ENCODE data around the gene TRANK1.

DNA sequence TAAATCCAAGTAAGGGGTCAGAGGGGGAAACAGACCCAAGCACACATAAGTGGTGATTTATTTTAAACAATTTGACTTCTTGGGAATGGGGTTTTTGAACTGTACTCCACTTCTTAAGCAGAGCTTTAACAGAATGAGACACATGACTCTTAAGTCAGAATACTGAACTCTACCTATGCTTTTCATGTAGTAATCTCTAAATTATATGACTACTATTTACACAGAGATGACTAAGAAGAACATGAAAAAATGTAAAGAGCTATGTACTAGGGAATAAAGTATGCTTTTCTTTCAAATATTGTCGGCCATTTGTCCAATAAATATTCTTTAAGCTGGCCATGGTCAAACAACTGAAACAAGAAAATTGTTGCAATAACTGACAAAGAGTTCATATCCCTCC is 35.2 kb downstream of the TRANK1 start:
- TF ChIP-seq, protein P1, sequence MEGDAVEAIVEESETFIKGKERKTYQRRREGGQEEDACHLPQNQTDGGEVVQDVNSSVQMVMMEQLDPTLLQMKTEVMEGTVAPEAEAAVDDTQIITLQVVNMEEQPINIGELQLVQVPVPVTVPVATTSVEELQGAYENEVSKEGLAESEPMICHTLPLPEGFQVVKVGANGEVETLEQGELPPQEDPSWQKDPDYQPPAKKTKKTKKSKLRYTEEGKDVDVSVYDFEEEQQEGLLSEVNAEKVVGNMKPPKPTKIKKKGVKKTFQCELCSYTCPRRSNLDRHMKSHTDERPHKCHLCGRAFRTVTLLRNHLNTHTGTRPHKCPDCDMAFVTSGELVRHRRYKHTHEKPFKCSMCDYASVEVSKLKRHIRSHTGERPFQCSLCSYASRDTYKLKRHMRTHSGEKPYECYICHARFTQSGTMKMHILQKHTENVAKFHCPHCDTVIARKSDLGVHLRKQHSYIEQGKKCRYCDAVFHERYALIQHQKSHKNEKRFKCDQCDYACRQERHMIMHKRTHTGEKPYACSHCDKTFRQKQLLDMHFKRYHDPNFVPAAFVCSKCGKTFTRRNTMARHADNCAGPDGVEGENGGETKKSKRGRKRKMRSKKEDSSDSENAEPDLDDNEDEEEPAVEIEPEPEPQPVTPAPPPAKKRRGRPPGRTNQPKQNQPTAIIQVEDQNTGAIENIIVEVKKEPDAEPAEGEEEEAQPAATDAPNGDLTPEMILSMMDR (IDR thresholded peaks at IDR 0.05) = no peak
- TF ChIP-seq POLR2A (IDR thresholded peaks at IDR 0.05) (no peak), POLR2AphosphoS5 (IDR thresholded peaks at IDR 0.05) (no peak), EP300 (IDR thresholded peaks at IDR 0.05) (no peak)

All from gastroesophageal sphincter (tissue), 3 donors.